IPS-NIHi7 (cell line): ENCODE results near the gene ZDHHC23.

ENCODE experiments used
- DNase-seq: peaks from one replicate; pipeline ENCODE4 v3.0.0; 2012; ENCODE audit warnings: mixed read lengths; ENCODE audit errors: extremely low spot score

Gene ZDHHC23

DNA sequence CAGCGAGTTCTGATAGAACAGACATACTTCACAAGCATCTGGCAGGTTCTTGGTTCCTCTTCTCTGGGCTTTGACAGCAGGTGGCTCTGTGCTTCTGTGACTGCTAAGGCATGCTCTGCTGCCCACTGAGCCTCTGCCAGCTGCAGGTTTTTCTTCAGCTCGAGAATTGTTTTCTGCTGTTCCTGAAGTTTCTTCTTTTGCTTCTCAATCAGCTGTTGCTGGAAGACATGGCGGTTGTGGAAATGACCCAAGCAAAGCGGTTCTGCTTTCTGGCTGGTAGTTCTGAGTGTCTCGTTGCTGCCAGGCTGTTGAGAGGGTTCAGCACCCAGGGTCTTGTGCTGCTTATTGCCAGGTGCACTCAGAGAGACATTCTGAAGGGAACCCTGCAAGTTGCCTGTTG, 57.7 kb downstream of the ZDHHC23 start:
- DNase-seq = no peak

DNA sequence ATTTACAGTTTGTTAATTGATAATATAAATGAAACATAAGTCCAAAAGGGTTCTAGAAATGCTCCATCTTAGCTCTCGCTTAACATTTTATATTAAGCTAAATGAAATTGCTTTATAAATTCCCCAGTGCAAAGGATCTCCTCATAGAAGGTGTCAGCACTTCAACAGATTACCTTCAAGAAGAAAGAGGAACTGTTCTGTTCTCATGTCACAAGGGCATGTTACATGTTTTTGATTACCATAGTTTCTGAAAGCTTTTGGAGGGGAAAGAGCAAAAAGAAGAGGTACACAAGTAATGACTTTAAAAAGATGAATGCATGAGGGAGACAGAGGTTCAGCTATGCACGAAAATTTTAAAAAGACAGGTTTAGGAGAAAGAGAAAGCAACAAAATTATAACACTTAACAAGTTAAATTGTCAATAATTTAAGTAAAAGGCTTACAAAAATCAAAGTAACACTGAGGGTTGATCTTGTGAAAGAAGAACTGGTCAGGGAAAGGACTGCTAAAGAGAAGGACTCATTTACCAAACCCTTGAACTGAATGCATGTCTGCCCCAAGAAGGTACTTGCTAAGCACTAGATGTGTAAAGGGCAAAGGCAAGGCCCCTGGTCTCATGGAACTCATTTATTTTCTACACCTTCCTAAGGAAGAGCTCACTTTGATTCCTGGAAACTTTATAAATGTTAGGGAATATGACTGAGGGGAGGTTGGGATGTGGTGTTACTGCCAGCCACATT, 63.4 kb downstream of the ZDHHC23 start:
- no peak for DNase-seq
